HepG2 (cell line): ENCODE results near the gene BCL2L2. TPM values are rescaled to one million over a fixed set of nuclear protein-coding genes. Genes with fewer than 3 reads are reported as not detected.

Experiments used
- ADNP ChIP-seq: sonication (generic); formaldehyde crosslinking; IDR thresholded peaks from 2 replicates; pipeline ENCODE4 v1.4.0; 2020; ENCODE audit warnings: missing genetic modification reagents
- ASH2L ChIP-seq: fragments of 300-600, 200-600 bp; sonication (generic); IDR thresholded peaks from 2 replicates; pipeline ENCODE4 v1.7.0; 2017; ENCODE audit warnings: low read depth, mild to moderate bottlenecking, moderate library complexity, mixed read lengths, low read length; ENCODE audit not compliant: insufficient read length
- ATF3 ChIP-seq: sonication (generic); formaldehyde crosslinking; IDR thresholded peaks from 2 replicates; pipeline ENCODE4 v1.4.0; 2020; ENCODE audit warnings: missing genetic modification reagents
- FOSL1 ChIP-seq: sonication (generic); formaldehyde crosslinking; IDR thresholded peaks from 2 replicates; pipeline ENCODE4 v1.9.0; 2021; ENCODE audit warnings: missing genetic modification reagents, borderline replicate concordance
- HMG20A ChIP-seq: IDR thresholded peaks from 2 replicates; pipeline ENCODE4 v1.6.1; 2016; ENCODE audit warnings: borderline replicate concordance
- IRF9 ChIP-seq: sonication (generic); formaldehyde crosslinking; IDR thresholded peaks from 2 replicates; pipeline ENCODE4 v1.8.0; 2022; ENCODE audit warnings: missing genetic modification reagents, mild to moderate bottlenecking, borderline replicate concordance
- KDM2A ChIP-seq: sonication (generic); formaldehyde crosslinking; IDR thresholded peaks from 2 replicates; pipeline ENCODE4 v1.4.0; 2020; ENCODE audit warnings: low read depth, missing genetic modification reagents, borderline replicate concordance
- RBM22 ChIP-seq: fragments of 200-400 bp; formaldehyde crosslinking; optimal IDR thresholded peaks from 2 replicates; pipeline ENCODE3; 2017; ENCODE audit warnings: mild to moderate bottlenecking, low read length, moderate library complexity
- SMYD3 ChIP-seq: sonication (generic); formaldehyde crosslinking; IDR thresholded peaks from 2 replicates; pipeline ENCODE4 v1.8.1; 2023; ENCODE audit warnings: mild to moderate bottlenecking, missing genetic modification reagents
- TAF1 ChIP-seq: sonication (generic); formaldehyde crosslinking; IDR thresholded peaks from 2 replicates; pipeline ENCODE4 v1.4.0; 2020; ENCODE audit warnings: missing genetic modification reagents
- THAP11 ChIP-seq: IDR thresholded peaks from 2 replicates; pipeline ENCODE4 v1.6.1; 2016; ENCODE audit warnings: missing biosample characterization, missing genetic modification reagents
- ZBTB7A ChIP-seq: sonication (generic); formaldehyde crosslinking; IDR thresholded peaks from 2 replicates; pipeline ENCODE4 v1.8.0; 2022; ENCODE audit warnings: mild to moderate bottlenecking, missing genetic modification reagents
- ZNF569 ChIP-seq: sonication (generic); formaldehyde crosslinking; IDR thresholded peaks from 2 replicates; pipeline ENCODE4 v1.5.0; 2020; ENCODE audit warnings: mild to moderate bottlenecking, missing genetic modification reagents, moderate library complexity, borderline replicate concordance
- ZSCAN9 ChIP-seq: IDR thresholded peaks from 2 replicates; pipeline ENCODE4 v1.6.1; 2016; ENCODE audit warnings: borderline replicate concordance
- polyA plus RNA-seq, 8 experiments: library from polyadenylated mRNA; depleted of rRNA in 3 of 8; stranded (reverse) in 7 of 8; unstranded in 1 of 8; fragments of >200 nt; fragmentation: Illumina TruSeq in 4 of 8; extraction: Trizol in 4 of 8; gene quantifications; 2 replicates each; pipeline versions ENCODE4 v1.2.1 to v1.2.3, GENCODE V29; 2011 to 2016; ENCODE audit warnings: low read depth in 4 of 8, missing spikeins in 1 of 8, mixed read lengths in 1 of 8; ENCODE audit not compliant: insufficient read depth in 1 of 8
- total RNA-seq, 5 experiments: library from RNA; depleted of rRNA; stranded (reverse); fragments of >200 nt; fragmentation: Illumina TruSeq; extraction: Trizol; gene quantifications; 2 replicates each; pipeline ENCODE4 v1.2.3, GENCODE V29; 2016; ENCODE audit warnings: low read depth in 1 of 5
- TF ChIP-seq, protein P1 (sequence below): sonication (generic); formaldehyde crosslinking; IDR thresholded peaks from 2 replicates; pipeline ENCODE4 v1.4.0; 2020; ENCODE audit warnings: missing genetic modification reagents
- TF ChIP-seq, protein P2 (sequence below): sonication (generic); formaldehyde crosslinking; IDR thresholded peaks from 2 replicates; pipeline ENCODE4 v1.8.0; 2022; ENCODE audit warnings: missing genetic modification reagents, low read depth, mild to moderate bottlenecking, borderline replicate concordance
- TF ChIP-seq, protein P3 (sequence below): IDR thresholded peaks from 2 replicates; pipeline ENCODE4 v1.6.1; 2018; ENCODE audit warnings: missing genetic modification reagents
- TF ChIP-seq, protein P4 (sequence below): sonication (generic); formaldehyde crosslinking; IDR thresholded peaks from 2 replicates; pipeline ENCODE4 v1.4.0; 2020; ENCODE audit warnings: missing genetic modification reagents, borderline replicate concordance

Gene BCL2L2
- total and polyA plus RNA-seq, 2 of the 13 experiments (the other 11 are each of a cell fraction or from before 2014, with no cell fraction given): 28.1 to 49.8 TPM

DNA sequence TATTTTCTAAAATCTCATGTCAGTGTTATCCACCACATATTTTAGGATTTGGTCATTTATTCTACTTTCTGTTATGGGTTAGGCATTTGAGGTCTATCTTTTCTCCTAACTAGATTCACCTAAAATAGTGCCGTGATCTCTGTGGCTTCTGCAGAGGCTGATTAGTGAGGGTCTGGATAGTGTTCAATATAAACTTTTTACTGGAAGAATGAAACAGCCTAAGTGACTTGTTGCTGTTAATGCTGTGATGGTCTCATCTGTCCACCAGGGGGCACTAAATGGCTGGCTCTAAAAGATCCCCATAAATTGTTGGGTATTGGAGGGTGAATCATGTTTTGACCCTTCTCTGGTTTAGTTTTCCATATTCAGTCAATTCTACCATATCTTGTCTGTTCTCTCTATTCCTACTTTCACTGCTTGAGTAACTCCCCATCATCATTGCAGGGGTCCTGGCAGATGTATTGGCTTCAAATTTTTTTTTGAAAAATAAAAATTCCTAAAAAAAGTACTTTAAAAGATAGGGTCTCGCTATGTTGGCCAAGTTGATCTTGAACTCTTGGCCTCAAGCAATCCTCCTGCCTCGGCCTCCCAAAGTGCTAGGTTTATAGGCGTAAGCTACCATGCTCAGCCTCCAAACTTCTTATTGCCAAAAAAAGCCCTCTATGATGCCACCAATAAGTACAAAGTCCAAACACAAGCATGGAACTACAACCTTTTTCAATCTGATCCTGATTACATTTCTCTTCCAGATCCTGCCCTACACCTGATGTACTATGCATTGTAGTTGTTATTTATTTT, 21.5 kb downstream of the BCL2L2 start (continued):
- TF ChIP-seq THAP11 (CRISPR knock-in tag) (0 out of 2 replicates have a peak, but pooled peaks have one; percentile 38), ATF3 (CRISPR knock-in tag) (0 out of 2 replicates have a peak, but pooled peaks have one; percentile 45), KDM2A (CRISPR knock-in tag) (peak; percentile 44; the same call in 1 of the 2 replicates), SMYD3 (CRISPR knock-in tag) (0 out of 2 replicates have a peak, but pooled peaks have one; percentile 76), ZBTB7A (CRISPR knock-in tag) (no peak), ADNP (CRISPR knock-in tag) (no peak), FOSL1 (no peak), IRF9 (CRISPR knock-in tag) (no peak), RBM22 (no peak), ZSCAN9 (0 out of 2 replicates have a peak, but pooled peaks have one; percentile 60), ZNF569 (no peak), ASH2L (no peak), HMG20A (CRISPR knock-in tag) (0 out of 2 replicates have a peak, but pooled peaks have one; percentile 12), TAF1 (CRISPR knock-in tag) (no peak)
- TF ChIP-seq, protein P1, sequence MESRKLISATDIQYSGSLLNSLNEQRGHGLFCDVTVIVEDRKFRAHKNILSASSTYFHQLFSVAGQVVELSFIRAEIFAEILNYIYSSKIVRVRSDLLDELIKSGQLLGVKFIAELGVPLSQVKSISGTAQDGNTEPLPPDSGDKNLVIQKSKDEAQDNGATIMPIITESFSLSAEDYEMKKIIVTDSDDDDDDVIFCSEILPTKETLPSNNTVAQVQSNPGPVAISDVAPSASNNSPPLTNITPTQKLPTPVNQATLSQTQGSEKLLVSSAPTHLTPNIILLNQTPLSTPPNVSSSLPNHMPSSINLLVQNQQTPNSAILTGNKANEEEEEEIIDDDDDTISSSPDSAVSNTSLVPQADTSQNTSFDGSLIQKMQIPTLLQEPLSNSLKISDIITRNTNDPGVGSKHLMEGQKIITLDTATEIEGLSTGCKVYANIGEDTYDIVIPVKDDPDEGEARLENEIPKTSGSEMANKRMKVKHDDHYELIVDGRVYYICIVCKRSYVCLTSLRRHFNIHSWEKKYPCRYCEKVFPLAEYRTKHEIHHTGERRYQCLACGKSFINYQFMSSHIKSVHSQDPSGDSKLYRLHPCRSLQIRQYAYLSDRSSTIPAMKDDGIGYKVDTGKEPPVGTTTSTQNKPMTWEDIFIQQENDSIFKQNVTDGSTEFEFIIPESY: no peak
- TF ChIP-seq, protein P2, sequence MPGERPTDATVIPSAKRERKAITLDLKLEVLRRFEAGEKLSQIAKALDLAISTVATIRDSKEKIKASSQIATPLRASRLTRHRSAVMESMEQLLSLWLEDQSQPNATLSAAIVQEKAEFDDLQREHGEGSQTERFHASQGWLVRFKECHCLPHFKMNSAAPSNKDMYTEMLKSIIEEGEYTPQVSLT (CRISPR knock-in tag): no peak
- TF ChIP-seq, protein P3, sequence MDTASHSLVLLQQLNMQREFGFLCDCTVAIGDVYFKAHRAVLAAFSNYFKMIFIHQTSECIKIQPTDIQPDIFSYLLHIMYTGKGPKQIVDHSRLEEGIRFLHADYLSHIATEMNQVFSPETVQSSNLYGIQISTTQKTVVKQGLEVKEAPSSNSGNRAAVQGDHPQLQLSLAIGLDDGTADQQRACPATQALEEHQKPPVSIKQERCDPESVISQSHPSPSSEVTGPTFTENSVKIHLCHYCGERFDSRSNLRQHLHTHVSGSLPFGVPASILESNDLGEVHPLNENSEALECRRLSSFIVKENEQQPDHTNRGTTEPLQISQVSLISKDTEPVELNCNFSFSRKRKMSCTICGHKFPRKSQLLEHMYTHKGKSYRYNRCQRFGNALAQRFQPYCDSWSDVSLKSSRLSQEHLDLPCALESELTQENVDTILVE (CRISPR knock-in tag): peak; percentile 33; the same call in 1 of the 2 replicates
- TF ChIP-seq, protein P4, sequence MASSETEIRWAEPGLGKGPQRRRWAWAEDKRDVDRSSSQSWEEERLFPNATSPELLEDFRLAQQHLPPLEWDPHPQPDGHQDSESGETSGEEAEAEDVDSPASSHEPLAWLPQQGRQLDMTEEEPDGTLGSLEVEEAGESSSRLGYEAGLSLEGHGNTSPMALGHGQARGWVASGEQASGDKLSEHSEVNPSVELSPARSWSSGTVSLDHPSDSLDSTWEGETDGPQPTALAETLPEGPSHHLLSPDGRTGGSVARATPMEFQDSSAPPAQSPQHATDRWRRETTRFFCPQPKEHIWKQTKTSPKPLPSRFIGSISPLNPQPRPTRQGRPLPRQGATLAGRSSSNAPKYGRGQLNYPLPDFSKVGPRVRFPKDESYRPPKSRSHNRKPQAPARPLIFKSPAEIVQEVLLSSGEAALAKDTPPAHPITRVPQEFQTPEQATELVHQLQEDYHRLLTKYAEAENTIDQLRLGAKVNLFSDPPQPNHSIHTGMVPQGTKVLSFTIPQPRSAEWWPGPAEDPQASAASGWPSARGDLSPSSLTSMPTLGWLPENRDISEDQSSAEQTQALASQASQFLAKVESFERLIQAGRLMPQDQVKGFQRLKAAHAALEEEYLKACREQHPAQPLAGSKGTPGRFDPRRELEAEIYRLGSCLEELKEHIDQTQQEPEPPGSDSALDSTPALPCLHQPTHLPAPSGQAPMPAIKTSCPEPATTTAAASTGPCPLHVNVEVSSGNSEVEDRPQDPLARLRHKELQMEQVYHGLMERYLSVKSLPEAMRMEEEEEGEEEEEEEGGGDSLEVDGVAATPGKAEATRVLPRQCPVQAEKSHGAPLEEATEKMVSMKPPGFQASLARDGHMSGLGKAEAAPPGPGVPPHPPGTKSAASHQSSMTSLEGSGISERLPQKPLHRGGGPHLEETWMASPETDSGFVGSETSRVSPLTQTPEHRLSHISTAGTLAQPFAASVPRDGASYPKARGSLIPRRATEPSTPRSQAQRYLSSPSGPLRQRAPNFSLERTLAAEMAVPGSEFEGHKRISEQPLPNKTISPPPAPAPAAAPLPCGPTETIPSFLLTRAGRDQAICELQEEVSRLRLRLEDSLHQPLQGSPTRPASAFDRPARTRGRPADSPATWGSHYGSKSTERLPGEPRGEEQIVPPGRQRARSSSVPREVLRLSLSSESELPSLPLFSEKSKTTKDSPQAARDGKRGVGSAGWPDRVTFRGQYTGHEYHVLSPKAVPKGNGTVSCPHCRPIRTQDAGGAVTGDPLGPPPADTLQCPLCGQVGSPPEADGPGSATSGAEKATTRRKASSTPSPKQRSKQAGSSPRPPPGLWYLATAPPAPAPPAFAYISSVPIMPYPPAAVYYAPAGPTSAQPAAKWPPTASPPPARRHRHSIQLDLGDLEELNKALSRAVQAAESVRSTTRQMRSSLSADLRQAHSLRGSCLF (CRISPR knock-in tag): no peak
